Endothelial cell of umbilical vein (primary cell): ENCODE measurements around the gene CXCR1. TPM values are rescaled to one million over a fixed set of nuclear protein-coding genes. Genes with fewer than 3 reads are reported as not detected.

Source experiments
- BruUV-seq: library from RNA; stranded (reverse); fragments of 400-500 nt; replicated peaks from 2 replicates; lab custom pipeline; 2021; lab: Mats Ljungman, UMichigan
- CTCF ChIA-PET: fragments of 300-600, 350-600 bp; sonication (Branson Sonifier 250); formaldehyde crosslinking; loops from one replicate; lab custom pipeline; 2021; ENCODE audit warnings: antibody characterized with exemption, inconsistent platforms; lab: Charles Lee
- POLR2A ChIA-PET: fragments of 300-600, 350-600 bp; sonication (Branson Sonifier 250); formaldehyde crosslinking; loops from one replicate; lab custom pipeline; 2021; ENCODE audit warnings: antibody characterized with exemption, inconsistent platforms; lab: Charles Lee
- DNase-seq: peaks from one replicate; pipeline ENCODE4 v3.0.0-alpha.2; 2011; ENCODE audit warnings: low read depth, low spot score
- FAIRE-seq: peaks from 2 replicates; lab custom pipeline; 2011; peaks lifted over from hg19 to GRCh38; lab: Jason Lieb, UNC
- H2AFZ ChIP-seq: 2 replicates; pipeline ENCODE4 v1.6.0; 2012; ENCODE audit warnings: low read depth, low read length, control low read depth, inconsistent platforms
- H3K27ac ChIP-seq: 2 replicates; pipeline ENCODE4 v1.5.1; 2011; ENCODE audit warnings: low read depth, mild to moderate bottlenecking, control low read depth, low read length, moderate library complexity; ENCODE audit not compliant: insufficient read depth
- H3K27me3 ChIP-seq, 2 experiments: 2 replicates each; pipeline versions ENCODE4 v1.6.0 to v1.6.1; 2011; ENCODE audit warnings: low read length in 2 of 2, mixed read lengths in 1 of 2; ENCODE audit not compliant: control insufficient read depth in 2 of 2, insufficient read depth in 2 of 2
- H3K36me3 ChIP-seq, 2 experiments: 2 replicates in 1 of 2; 3 replicates in 1 of 2; pipeline ENCODE4 v1.5.1; 2011; ENCODE audit warnings: low read length in 2 of 2, mild to moderate bottlenecking in 1 of 2, moderate library complexity in 1 of 2; ENCODE audit not compliant: control insufficient read depth in 2 of 2, insufficient read depth in 2 of 2; ENCODE audit errors: extremely low read depth in 1 of 2
- H3K4me1 ChIP-seq: 3 replicates; pipeline ENCODE4 v1.5.1; 2011; ENCODE audit warnings: mild to moderate bottlenecking, low read length; ENCODE audit not compliant: control insufficient read depth, insufficient read depth; ENCODE audit errors: extremely low read depth
- H3K4me2 ChIP-seq: 2 replicates; pipeline ENCODE4 v1.6.1; 2011; ENCODE audit warnings: low read length, control low read depth, mixed read lengths; ENCODE audit not compliant: insufficient read depth
- H3K4me3 ChIP-seq, 3 experiments: fragments of 200-600 bp in 1 of 3; sonication (generic), shearing (Covaris generic) in 1 of 3; replicated peaks in 1 of 3; 2 replicates each; pipeline ENCODE4 v1.5.1; 2011 to 2016; ENCODE audit warnings: control low read depth in 3 of 3, low read length in 3 of 3, mild to moderate bottlenecking in 2 of 3, inconsistent platforms in 1 of 3, low read depth in 1 of 3, moderate library complexity in 1 of 3; ENCODE audit not compliant: insufficient read depth in 1 of 3
- H3K79me2 ChIP-seq: 2 replicates; pipeline ENCODE4 v1.6.0; 2012; ENCODE audit warnings: low read length, inconsistent platforms; ENCODE audit not compliant: control insufficient read depth, insufficient read depth
- H3K9ac ChIP-seq: replicated peaks from 2 replicates; pipeline ENCODE3; 2011; ENCODE audit warnings: low read length, control low read depth; ENCODE audit not compliant: insufficient read depth; ENCODE audit errors: extremely low read depth
- H3K9me1 ChIP-seq: replicated peaks from 3 replicates; pipeline ENCODE4 v1.6.0; 2011; ENCODE audit warnings: mild to moderate bottlenecking, low read length; ENCODE audit not compliant: control insufficient read depth, insufficient read depth; ENCODE audit errors: extremely low read depth
- H3K9me3 ChIP-seq: replicated peaks from 2 replicates; pipeline ENCODE4 v1.5.1; 2012; ENCODE audit warnings: low read length, inconsistent platforms; ENCODE audit not compliant: control insufficient read depth, insufficient read depth
- H4K20me1 ChIP-seq: replicated peaks from 2 replicates; pipeline ENCODE3; 2011; ENCODE audit warnings: mild to moderate bottlenecking, low read length; ENCODE audit not compliant: control insufficient read depth, insufficient read depth; ENCODE audit errors: extremely low read depth
- EZH2 ChIP-seq: IDR thresholded peaks from 2 replicates; pipeline ENCODE4 v1.6.1; 2012; ENCODE audit warnings: borderline replicate concordance, low read depth, mild to moderate bottlenecking, moderate library complexity, low read length, inconsistent platforms; ENCODE audit not compliant: severe bottlenecking
- FOS ChIP-seq: IDR thresholded peaks from 2 replicates; pipeline ENCODE4 v1.6.1; 2011; ENCODE audit warnings: mild to moderate bottlenecking, low read length, moderate library complexity, borderline replicate concordance; ENCODE audit not compliant: insufficient read depth
- GATA2 ChIP-seq: IDR thresholded peaks from 2 replicates; pipeline ENCODE4 v1.7.0; 2011; ENCODE audit warnings: low read depth, mild to moderate bottlenecking, moderate library complexity, mixed read lengths, low read length; ENCODE audit not compliant: insufficient read length, insufficient read depth
- JUN ChIP-seq: IDR thresholded peaks from 2 replicates; pipeline ENCODE4 v1.6.1; 2011; ENCODE audit warnings: borderline replicate concordance, low read depth; ENCODE audit not compliant: insufficient read length, insufficient read depth
- MYC ChIP-seq: IDR thresholded peaks from one replicate; pipeline ENCODE4 v1.6.1; 2011; ENCODE audit warnings: mild to moderate bottlenecking, low read depth, low read length
- POLR2A ChIP-seq: IDR thresholded peaks from 2 replicates; pipeline ENCODE4 v1.6.1; 2012; ENCODE audit warnings: low read depth, mild to moderate bottlenecking, control low read depth, low read length
- POLR2AphosphoS5 ChIP-seq: IDR thresholded peaks from 2 replicates; pipeline ENCODE4 v1.6.1; 2012; ENCODE audit warnings: low read depth, mild to moderate bottlenecking, control low read depth, low read length, moderate library complexity; ENCODE audit not compliant: insufficient read depth
- dilution Hi-C: fragments of 300-500 bp; cut with MboI; formaldehyde crosslinking; loops from one replicate; pipeline ENCODE4 v1.15.0; 2019; ENCODE audit warnings: low sequenced_read_pairs; ENCODE audit not compliant: extremely low pct_ligation_motif_present
- intact Hi-C: fragments of 100-400 bp; cut with micrococcal nuclease; formaldehyde crosslinking; loops from one replicate; pipeline ENCODE4 v1.10.0; 2022
- polyA plus RNA-seq, 4 experiments: library from polyadenylated mRNA; depleted of rRNA in 3 of 4; stranded (reverse) in 3 of 4; unstranded in 1 of 4; fragments of >200 nt; gene quantifications; 2 replicates each; pipeline versions ENCODE4 v1.2.1 to v1.2.3, GENCODE V29; 2011 to 2012; ENCODE audit warnings: missing spikeins in 1 of 4
- total RNA-seq: library from RNA; stranded (reverse); gene quantifications from 2 replicates; pipeline ENCODE4 v1.2.3, GENCODE V29; 2021
- TF ChIP-seq, protein P1 (sequence below), 2 donors: IDR thresholded peaks; 1 replicate in 1 of 2; 2 replicates in 1 of 2; pipeline ENCODE4 v1.5.1; 2011; ENCODE audit warnings: low read length in 2 of 2, mild to moderate bottlenecking in 2 of 2, moderate library complexity in 2 of 2, control low read depth in 1 of 2, inconsistent platforms in 1 of 2, low read depth in 1 of 2; ENCODE audit not compliant: insufficient read depth in 1 of 2; ENCODE audit errors: extremely low read depth in 1 of 2
- TF ChIP-seq, protein P2 (sequence below): IDR thresholded peaks from 2 replicates; pipeline ENCODE4 v1.6.1; 2011; ENCODE audit not compliant: insufficient read depth, insufficient read length

CXCR1 gene
- total and polyA plus RNA-seq, 2 donors (not counting 3 experiments of a cell fraction or from before 2014, with no cell fraction given): not detected

DNA sequence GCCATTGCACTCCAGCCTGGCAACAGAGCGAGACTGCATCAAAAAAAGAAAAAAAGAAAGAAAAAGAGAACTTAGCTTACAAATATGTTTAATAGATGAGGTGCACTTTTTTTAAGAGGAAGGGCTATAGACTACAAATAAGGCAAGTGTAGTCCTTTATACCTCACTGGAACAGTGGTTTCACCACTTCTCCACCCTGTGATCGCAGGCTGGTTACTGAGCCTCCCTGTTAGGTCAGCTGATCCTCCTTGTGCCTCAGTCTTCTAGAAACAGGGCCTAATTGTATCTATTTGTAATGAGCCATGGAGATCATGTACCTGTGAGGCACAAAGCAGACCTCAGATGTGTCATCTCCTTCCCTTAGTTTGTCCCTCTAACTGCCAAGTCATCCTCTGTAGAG, 36.4 kb downstream of the CXCR1 start:
- Histone ChIP-seq H3K4me1 (no peaks in the 10 kb centered on the region), H3K36me3 (no peaks in the 10 kb centered on the region), H4K20me1 (no peaks in the 10 kb centered on the region), H3K79me2 (no peaks in the 10 kb centered on the region), H3K9ac (no peak overlapping the region), H3K9me1 (no peaks in the 10 kb centered on the region), H2AFZ (no peak overlapping the region), H3K27me3 (peaks cover 2 to 3% of the 10 kb centered on the region in 2 experiments), H3K4me2 (no peak overlapping the region), H3K27ac (no peak overlapping the region), H3K9me3 (no peaks in the 10 kb centered on the region), H3K4me3 (no peak overlapping the region)
- dilution Hi-C loops: no loop called here
- ChIA-PET CTCF (no interaction called here), POLR2A (no interaction called here)
- BruUV-seq: no TSS peak
- TF ChIP-seq EZH2 (no peak), MYC (no peak), FOS (no peak), JUN (no peak), POLR2A (no peak), GATA2 (no peak), POLR2AphosphoS5 (no peak)
- TF ChIP-seq, protein P1, sequence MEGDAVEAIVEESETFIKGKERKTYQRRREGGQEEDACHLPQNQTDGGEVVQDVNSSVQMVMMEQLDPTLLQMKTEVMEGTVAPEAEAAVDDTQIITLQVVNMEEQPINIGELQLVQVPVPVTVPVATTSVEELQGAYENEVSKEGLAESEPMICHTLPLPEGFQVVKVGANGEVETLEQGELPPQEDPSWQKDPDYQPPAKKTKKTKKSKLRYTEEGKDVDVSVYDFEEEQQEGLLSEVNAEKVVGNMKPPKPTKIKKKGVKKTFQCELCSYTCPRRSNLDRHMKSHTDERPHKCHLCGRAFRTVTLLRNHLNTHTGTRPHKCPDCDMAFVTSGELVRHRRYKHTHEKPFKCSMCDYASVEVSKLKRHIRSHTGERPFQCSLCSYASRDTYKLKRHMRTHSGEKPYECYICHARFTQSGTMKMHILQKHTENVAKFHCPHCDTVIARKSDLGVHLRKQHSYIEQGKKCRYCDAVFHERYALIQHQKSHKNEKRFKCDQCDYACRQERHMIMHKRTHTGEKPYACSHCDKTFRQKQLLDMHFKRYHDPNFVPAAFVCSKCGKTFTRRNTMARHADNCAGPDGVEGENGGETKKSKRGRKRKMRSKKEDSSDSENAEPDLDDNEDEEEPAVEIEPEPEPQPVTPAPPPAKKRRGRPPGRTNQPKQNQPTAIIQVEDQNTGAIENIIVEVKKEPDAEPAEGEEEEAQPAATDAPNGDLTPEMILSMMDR (IDR thresholded peaks at IDR 0.05; ENCODE audit: extremely low read depth in 1 of 2, insufficient read depth in 1 of 2, low read depth in 1 of 2, low read length in 2 of 2): no peak
- TF ChIP-seq, protein P2, sequence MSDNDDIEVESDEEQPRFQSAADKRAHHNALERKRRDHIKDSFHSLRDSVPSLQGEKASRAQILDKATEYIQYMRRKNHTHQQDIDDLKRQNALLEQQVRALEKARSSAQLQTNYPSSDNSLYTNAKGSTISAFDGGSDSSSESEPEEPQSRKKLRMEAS: no peak
- FAIRE-seq (no peak), DNase-seq (no peak)
- intact Hi-C loops: no loop called here
